LNCaP clone FGC (cell line): Measurements from ENCODE around the gene DHRS2.

Experiments used
- DNase-seq: peaks from one replicate; pipeline ENCODE4 v3.0.0-alpha.2; 2011; ENCODE audit warnings: low read depth
- H3K4me3 ChIP-seq: 2 replicates; pipeline ENCODE4 v1.5.1; 2011; ENCODE audit warnings: mild to moderate bottlenecking, low read depth, low read length, control low read depth
- CTCF ChIP-seq: IDR thresholded peaks from 2 replicates; pipeline ENCODE4 v1.5.1; 2012; ENCODE audit warnings: mild to moderate bottlenecking; ENCODE audit not compliant: control insufficient read depth, insufficient read depth; ENCODE audit errors: extremely low read depth

Gene DHRS2

GRCh38 chr14:23644195-23644918 lies 8.2 kb downstream of the DHRS2 start:
- TF ChIP-seq CTCF, result no peak
- no peak for DNase-seq
- no peak overlapping the region for H3K4me3 ChIP-seq

GRCh38 chr14:23644919-23645336 lies 8.8 kb downstream of the DHRS2 start:
- no peak overlapping the region for H3K4me3 ChIP-seq

GRCh38 chr14:23645504-23645811 lies 9.3 kb downstream of the DHRS2 start:
- no peak for TF ChIP-seq CTCF
- no peak for DNase-seq
- no peak overlapping the region for H3K4me3 ChIP-seq

More at GRCh38 chr14:23644919-23645336, 8.8 kb downstream of the DHRS2 start:
- DNase-seq, result no peak
- TF ChIP-seq CTCF, result no peak

- TF ChIP-seq CTCF, result no peak
- no peak for DNase-seq
- no peak overlapping the region for H3K4me3 ChIP-seq
These were observed 9.9 kb downstream of the DHRS2 start for GRCh38 chr14:23645812-23646647.

GRCh38 chr14:23646648-23647549 lies 10.7 kb downstream of the DHRS2 start:
- no peak overlapping the region for H3K4me3 ChIP-seq
- no peak for DNase-seq
- TF ChIP-seq CTCF, result no peak

GRCh38 chr14:23647619-23648018 lies 11.5 kb downstream of the DHRS2 start:
- DNase-seq, result no peak
- TF ChIP-seq CTCF, result no peak
- no peak overlapping the region for H3K4me3 ChIP-seq
